ENCODE data around the gene JAKMIP2.
"Not testable (repeated sequence)": the region's sequence is repeated elsewhere in the genome, so short reads cannot be mapped to it uniquely, and the experiment has no call there.

JAKMIP2 gene

DNA sequence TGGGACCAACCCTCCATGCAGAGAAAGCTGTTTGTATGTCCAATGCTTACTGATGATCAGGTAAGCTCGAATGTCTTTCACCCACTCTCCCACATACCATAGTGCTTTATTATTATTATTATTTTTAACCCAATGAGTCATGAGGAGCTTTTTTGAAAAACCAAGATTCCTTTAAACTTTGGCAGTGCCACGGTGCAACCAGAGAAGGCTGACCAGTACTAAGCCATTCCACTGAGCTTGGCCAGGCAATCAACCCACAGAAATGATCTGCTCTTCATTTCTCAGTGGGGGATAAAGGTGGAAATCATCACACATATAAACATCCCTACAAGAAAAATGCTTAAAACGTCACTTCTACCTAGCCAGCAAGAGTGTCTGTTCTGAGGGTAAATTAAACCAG, 35.5 kb downstream of the JAKMIP2 start:
- DNase-seq (ENCODE audit: low read depth in 2 of 2) = no peak

DNA sequence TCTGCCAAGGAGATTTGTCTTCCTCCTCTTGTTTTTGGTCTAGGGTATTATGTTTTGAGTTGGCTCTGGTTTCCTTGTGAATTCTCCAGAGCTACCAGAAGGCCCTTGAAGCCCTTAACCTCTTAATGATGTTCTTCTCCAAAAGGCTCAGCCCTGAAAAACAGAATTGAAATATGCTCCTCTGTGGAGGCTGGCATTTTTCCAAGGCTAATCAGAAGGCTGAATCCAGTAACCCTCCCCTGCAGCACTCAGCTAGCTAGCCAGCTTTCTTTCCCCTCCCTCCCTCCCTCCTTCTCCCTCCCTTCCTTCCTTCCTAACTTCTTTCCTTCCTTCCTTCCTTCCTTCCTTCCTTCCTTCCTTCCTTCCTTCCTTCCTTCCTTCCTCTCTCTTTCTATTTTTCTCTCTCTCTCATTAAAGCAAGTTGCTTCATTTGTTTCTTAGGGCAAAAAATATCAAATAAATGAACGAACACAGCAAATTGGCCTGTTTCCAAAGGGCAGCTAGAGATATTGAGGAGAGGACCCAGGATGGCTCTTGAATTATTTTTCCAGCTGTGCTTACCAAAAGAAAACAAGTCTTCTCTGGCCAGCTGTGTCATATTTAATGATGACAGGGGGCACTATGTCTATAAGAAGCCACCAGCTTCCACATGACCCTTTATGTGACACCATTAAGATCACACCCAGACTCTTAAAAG, 38.7 kb downstream of the JAKMIP2 start:
- no peak for DNase-seq (ENCODE audit: low read depth in 2 of 2)

DNA sequence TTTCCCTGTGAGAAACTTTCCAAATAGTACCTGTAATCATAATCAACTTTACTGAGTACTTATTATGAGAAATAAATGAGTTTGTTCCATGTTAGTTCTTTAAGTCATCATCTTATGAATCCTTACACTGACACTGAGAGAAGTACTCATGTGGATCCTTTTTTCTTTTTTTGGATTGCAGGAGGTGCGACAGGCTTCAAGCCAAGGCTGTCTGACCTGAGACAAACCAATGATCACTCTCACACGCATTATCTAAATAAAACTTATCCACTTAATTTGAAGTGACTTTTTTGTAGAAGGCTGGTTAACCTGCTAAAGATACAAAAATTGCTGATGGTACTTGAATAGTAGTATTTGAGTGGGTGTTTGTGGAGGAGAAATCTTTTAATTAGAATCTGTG, 39.5 kb downstream of the JAKMIP2 start:
- no peak for DNase-seq (ENCODE audit: low read depth in 2 of 2)

DNA sequence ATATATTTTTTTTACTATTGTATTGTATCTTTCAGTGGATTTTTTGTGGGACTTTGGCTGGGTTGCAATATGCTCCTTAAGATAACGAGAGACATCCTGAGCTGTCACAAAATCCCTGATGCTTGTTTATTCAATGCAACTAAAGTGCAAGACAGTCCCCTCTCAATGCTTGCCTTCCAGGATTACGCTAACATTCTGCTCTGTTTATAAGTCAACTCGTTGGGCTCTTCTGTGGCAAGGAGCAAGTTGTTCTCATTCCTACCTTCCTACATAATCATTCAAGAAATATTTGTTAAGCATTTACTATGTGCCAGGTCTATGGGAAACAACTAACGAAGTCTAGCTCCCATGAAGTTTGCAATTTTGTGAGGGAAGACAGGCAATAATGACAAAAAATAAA, 40.4 kb downstream of the JAKMIP2 start:
- DNase-seq (ENCODE audit: low read depth in 2 of 2) = no peak

DNA sequence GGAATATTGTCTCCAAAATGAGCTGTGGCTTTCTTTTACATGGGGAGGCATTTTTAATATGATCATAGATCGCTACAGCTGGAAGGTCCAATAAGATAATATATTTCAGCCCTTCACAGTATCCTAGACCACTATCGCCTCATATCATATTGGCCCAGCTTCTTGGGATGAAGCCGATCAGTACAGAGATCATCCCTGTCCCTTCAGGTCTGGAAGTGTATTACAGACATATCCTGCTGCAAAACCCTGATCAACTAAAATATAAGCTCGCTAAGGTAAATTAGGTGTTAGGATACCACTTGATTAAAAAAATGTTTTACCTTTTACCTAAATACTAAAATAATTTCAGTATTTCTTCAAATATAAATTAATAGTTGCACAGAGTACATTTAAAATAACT, 41.7 kb downstream of the JAKMIP2 start:
- no peak for DNase-seq (ENCODE audit: low read depth in 2 of 2)

DNA sequence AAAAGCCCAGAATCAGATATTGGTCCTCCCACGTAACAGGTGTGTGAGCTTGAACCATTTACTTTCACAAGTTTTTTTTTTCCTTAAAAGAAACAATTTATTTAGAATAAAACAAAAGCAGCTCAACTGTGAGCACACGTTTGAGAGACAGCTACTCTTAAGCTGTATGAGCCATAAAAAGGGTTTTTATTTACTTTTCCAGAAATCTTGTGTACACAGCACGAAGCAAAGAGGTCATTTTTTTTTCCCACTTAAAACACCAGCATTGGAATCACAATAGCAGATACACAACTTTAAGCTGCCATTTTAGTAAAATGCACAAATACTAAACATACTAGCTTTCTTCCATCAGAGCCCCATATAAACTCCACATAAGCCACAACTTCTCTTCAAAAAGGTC, 44.6 kb downstream of the JAKMIP2 start:
- no peak for DNase-seq (ENCODE audit: low read depth in 2 of 2)

DNA sequence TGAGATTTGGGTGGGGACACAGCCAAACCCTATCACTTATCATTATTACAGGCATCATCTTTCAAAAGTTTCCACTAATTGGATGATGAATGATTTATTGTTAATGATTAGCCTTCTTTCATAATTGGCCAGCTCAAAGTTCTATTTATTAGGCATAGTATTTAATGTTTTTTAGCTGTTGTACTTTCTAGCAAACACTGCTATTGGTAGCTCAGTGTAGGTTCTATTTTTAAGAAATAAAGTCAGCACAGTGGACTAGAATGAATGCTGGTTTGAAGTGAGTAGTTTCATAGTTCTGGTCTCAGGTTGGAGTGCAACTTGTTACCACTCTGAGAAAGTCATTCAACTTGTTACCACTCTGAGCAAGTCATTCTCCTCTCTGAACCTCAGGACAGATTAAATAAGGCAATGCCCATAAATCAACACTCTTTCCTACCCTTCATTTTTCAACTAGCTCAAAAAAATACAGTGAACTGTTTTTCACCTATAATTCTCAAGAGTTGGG, 46.9 kb downstream of the JAKMIP2 start:
- no peak for DNase-seq (ENCODE audit: low read depth in 2 of 2)

DNA sequence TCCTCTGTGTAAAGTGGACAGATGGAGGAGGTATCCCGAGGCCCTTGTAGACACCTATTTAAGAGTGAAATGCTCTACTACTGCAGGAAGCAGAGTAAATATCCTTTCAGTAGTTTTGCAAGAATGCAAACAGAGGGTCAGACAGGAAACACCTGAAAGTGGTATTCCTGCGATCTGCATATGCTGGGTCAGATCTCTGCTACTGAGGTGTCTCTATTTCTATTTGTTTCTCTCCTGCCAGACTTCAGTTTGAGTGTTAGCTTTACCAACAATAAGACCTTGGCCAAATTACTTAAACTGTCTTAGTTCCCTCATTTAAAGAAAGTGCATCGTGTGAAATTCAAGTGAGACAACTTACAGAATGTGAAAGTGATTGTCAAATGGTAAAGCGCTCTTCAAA, 47.6 kb downstream of the JAKMIP2 start:
- no peak for DNase-seq (ENCODE audit: low read depth in 2 of 2)

DNA sequence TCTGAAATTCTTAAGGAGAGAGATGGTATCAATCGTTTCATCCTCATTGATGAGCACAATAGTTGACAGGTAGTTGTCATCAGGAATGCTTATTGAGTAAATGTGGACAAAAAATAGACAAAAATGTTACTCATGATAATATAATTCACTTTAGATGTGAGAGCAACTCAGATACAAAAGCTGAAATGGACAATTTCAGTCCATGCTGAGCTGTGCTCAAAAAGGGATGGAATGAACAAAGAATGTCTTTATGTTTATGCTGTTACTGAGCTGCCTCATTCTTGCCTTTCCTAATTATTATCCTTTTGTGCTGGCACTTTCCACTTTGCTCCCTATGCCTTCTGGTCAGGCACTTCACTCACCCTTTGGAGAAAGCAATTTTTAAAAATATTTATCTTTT, 49.5 kb downstream of the JAKMIP2 start:
- DNase-seq (ENCODE audit: low read depth in 2 of 2) = no peak

DNA sequence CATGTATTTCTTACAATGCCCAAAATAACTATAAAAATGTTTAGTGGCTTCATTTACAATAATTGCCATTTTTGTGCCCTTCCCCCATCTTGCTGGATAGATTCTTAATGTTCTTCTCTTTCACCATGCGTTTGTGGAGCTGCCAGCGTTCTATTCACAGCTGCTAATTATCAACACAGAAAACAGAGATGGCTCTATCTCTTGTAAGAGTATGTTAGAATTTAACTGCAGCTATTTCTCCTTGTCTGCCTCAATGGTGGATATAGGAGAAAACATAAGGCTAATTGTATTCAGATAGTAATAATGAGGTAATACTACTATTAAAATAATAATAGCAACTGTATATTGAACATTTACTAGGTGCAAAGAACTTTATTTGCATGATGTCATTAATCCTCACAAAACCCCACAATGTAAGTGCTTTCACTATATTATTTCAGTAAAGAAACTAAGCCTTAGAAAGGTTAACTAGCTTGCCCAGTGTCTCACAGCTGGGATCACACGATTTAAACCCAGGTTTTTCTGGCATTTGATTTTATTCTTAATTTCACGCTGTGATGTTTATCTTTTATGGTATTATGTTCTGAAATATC, 50.1 kb downstream of the JAKMIP2 start:
- DNase-seq (ENCODE audit: low read depth in 2 of 2) = no peak

DNA sequence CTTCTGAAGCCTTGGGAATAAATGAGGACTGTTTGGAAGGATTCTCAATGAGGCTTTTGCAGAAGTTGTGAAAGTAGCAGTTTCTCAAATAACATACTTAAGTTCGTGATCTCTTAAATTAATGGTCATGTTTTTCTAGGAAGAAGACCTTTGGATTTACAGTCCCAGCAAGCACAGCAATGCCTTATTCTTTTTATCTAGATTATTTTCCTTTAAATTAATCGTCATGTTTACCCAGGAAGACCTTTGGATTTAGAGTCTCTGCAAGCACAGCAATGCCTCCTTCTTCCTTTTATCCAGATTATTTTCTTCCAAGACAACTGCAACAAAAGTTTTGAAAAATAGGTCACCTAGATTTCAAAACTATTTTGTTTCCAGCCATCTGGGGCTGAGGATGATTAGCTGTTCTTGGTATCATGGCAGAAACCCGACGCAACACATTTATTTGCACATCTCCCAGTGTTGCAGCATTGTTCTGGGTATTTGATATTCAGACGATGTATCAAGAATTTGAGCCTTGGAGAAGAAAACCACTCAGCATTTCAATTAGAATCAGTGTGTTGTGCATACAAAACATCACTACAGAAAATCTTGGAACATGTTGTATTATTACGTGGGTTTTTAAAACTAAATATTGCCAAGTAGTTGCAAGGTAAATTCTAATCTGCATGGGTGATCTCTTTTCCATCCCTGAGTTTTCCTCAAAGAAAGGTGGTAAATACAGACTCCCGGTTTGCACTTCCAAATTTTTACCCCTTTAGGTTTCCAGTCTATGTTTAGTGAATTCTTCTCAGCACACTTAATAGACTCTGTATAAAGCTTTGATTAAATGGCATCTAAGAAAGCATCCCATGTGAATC, 50.9 kb downstream of the JAKMIP2 start:
- DNase-seq (ENCODE audit: low read depth in 2 of 2) = no peak

DNA sequence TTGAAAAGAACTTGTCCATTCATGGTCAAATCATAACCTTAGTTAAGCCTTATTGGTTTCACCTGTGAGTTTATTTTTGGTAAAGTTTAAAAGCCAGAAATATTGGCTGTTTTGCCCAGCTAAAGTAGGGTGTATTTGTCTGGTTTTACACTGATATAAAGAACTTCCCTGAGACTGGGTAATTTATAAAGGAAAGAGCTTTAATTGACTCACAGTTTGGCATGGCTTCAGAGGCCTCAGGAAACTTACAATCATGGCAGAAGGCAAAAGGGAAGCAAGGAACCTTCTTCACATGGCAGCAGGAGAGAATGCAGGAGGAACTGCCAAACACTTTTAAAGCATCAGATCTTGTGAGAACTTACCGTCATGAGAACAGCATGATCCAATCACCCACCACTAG, 55.3 kb downstream of the JAKMIP2 start:
- DNase-seq (ENCODE audit: low read depth in 2 of 2) = no peak

DNA sequence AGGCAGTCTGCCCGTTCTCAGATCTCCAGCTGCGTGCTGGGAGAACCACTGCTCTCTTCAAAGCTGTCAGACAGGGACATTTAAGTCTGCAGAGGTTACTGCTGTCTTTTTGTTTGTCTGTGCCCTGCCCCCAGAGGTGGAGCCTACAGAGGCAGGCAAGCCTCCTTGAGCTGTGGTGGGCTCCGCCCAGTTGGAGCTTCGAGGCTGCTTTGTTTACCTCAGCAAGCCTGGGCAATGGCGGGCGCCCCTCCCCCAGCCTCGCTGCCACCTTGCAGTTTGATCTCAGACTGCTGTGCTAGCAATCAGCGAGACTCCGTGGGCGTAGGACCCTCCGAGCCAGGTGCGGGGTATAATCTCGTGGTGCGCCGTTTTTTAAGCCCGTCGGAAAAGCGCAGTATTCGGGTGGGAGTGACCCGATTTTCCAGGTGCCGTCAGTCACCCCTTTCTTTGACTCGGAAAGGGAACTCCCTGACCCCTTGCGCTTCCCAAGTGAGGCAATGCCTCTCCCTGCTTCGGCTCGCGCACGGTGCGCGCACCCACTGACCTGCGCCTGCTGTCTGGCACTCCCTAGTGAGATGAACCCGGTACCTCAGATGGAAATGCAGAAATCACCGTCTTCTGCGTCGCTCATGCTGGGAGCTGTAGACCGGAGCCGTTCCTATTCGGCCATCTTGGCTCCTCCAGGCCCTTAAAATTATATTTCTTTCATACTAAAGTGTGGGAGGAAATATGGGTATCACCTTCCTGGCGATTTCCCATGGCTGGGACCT, 61.2 kb downstream of the JAKMIP2 start:
- not testable (repeated sequence) for DNase-seq (ENCODE audit: low read depth in 2 of 2)

DNA sequence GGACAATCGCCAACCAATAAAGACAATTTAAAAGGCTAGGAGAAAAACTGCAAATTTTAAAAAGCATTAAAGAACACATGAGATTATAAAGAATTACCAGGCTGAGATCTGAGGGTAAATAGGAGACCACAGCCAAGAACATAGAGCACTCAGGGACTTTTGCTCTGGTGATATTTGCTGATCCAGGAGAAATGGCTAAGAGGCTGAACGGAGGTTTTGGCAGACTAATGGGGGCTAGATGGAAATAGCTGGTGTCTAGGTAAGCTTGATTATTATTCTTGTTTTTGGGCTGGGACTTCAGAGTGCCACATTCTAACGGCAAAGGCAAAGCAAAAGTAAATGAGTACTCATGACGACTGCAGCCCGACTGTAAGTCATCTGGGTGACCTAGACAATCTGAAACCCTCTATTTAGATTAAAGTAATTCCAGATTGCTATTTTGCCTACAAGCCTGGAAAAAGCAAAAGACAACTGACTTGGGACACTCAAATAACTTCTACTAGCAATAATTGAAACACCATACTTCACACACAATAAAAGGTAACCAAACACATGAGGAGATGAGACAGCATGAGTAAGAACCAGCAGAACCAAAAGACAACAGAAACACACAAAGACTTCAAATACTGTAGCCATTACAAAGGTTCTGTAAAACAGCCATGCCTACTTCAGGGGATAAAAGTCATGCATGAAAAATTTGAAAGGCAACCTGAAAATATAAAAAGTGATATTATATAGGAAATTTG, 68.8 kb downstream of the JAKMIP2 start:
- DNase-seq (ENCODE audit: low read depth in 2 of 2) = no peak

DNA sequence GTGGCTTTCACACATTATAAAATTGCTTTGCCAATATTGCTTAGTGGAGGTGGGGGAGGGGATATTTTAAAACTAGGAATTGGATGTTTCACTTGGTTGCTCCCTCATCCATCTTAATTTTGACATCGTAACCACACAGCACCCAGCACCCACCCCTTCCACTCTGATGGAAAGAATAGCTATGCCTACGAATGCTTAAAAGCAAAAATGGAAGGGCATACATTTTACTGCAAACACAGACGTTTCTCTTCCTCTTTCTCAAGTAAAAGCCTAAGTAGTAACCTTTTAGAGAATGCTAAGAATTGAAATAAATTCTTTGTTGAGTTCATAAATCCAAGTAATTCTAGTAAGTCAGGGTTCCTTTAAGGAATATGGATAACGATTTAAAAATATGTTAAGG, 69.9 kb downstream of the JAKMIP2 start:
- no peak for DNase-seq (ENCODE audit: low read depth in 2 of 2)

DNA sequence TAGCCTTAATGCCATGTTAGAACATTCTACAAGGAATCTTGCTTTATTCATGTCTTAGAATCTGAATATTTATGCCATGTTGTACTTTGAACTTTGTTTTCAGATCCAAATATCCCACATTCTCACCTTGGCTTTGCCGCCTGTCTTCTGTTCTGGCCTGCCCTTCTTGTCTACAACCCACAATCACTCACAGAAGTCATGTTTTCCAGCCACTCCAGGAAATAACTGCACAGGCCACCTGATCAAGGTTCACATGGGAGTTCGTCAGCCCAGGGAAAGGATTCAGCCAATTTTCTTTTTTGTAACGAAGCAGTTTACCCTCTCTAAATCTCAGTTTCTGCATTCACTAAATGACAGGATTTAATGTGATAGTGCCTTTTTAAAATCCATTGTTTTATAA, 70.5 kb downstream of the JAKMIP2 start:
- DNase-seq (ENCODE audit: low read depth in 2 of 2) = no peak

DNA sequence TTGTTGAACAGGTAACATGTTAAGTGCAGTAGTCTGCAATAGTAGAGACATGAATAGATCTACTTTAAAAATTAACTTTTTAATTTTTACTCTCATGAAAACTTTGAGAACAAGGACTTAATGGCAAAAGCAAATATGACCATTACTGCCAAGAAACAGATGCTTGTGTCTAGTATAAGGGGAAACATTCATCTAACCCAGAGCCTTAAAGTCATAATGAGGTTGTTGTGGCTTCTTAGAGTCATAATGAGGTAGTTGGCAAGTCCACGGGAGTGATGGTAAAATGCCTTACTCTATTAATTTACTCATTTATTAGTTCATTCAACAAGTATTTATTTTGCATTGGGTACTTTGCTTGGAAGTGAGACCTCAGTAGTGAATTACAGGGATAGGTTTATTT, 71.5 kb downstream of the JAKMIP2 start:
- no peak for DNase-seq (ENCODE audit: low read depth in 2 of 2)

DNA sequence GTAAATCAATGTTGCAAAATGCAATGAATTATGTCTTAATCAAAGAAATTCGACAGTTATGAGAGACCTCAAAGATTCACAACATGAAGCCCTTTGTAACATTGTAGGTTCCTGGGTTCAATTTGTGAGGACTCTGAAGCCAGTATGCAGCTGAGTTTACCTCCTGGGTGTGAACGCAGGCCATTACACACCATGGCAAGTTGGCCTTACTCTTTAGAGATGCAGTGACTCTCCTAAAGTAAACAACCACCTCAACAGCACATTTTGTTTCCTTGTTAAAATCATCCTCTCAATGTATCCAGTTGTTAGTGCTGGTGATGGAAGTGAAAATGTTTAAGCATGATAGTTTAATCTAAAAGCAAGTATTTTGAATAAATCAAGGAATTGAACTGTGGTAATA, 73.8 kb downstream of the JAKMIP2 start:
- DNase-seq (ENCODE audit: low read depth in 2 of 2) = no peak

DNA sequence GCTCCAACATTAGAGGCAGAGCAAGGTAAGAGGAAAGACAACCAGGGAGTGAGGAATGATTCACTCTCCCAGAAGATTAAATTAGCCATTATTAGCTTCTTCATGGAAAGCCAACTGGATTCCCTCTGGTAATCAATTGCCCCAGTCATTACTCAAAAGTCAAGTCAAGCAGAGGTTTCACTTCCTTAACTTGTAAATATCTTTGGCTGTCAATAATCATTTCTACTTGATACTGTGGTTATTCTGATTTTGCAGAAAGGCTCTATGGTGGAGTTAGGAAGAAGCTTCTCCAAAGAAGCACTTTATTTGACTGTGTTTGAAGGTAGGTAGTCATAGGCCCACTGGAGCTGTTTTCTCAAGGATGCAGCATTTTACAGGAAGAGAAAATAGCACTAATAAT, 78.0 kb downstream of the JAKMIP2 start:
- no peak for DNase-seq (ENCODE audit: low read depth in 2 of 2)

DNA sequence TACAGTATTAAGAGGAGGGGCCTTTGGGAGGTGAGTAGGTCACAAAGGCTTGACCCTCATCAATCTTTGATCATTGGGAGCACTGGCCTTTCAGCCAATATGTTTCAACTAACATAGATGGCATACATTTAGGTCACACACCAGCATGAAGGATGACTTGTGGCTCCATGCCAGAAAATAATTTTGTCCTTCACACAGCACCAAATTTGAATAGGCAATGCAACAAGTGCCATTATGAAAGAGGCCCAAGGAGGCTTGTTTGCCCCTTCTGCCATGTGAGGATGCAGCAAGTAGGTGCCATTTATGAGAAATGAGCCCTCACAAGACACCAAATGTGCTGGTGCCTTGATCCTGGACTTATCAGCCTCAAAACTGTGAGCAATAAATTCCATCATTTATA, 81.1 kb downstream of the JAKMIP2 start:
- no peak for DNase-seq (ENCODE audit: low read depth in 2 of 2)

DNA sequence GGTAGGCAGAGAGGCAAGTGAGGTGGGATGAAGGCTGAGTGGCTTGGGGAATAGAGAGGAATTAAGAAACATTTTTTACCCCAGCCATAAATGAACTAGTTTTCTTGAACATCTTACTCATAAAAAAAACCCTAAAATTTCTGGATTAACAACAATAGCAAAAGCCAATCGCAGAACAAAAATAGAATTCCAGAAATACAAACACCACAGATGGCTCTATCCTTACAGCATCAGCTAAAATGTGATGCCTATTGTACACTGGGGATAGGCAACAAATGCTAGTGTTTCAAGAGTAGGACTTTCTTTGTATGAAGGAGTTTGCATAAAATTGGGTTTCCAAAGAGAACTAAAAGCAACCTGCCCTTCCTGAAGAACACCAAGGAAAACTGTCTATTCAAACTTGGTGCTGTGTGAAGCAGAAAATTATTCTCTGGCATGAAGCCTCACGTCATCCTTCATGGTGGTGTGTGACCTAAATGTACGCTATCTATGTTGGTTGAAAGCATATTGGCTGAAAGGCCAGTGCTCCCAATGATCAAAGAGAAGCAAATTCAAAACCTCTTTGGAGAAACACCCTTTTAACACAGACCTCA, 82.9 kb downstream of the JAKMIP2 start:
- DNase-seq (ENCODE audit: low read depth in 2 of 2) = no peak
